H9 (cell line): Measurements from ENCODE around the gene ENTPD1. TPM values are rescaled to one million over a fixed set of nuclear protein-coding genes. Genes with fewer than 3 reads are reported as not detected.
A peak's percentile ranks its signal among the peaks of the same experiment; 100 is the strongest.

Experiments used
- DNase-seq: peaks from one replicate; pipeline ENCODE4 v3.0.0-alpha.2; 2017
- H2AFZ ChIP-seq: one replicate; pipeline ENCODE4 v1.6.1; 2013; ENCODE audit warnings: mild to moderate bottlenecking, low read length, control low read depth, moderate library complexity
- H2AK5ac ChIP-seq: 2 replicates; pipeline ENCODE4 v1.6.1; 2013; ENCODE audit warnings: low read length, control low read depth, mixed read lengths; ENCODE audit not compliant: insufficient read length
- H2BK120ac ChIP-seq: one replicate; pipeline ENCODE4 v1.6.1; 2013; ENCODE audit warnings: low read depth, mild to moderate bottlenecking, low read length, control low read depth, inconsistent platforms; ENCODE audit not compliant: poor library complexity, severe bottlenecking
- H2BK12ac ChIP-seq: 2 replicates; pipeline ENCODE4 v1.6.1; 2013; ENCODE audit warnings: low read length, control low read depth, mixed read lengths, low read depth; ENCODE audit not compliant: insufficient read length
- H2BK15ac ChIP-seq: 2 replicates; pipeline ENCODE4 v1.6.1; 2013; ENCODE audit warnings: low read depth, low read length, control low read depth
- H2BK20ac ChIP-seq: one replicate; pipeline ENCODE4 v1.6.1; 2013; ENCODE audit warnings: low read depth, mild to moderate bottlenecking, low read length, control low read depth, inconsistent platforms; ENCODE audit not compliant: poor library complexity, severe bottlenecking
- H2BK5ac ChIP-seq: 2 replicates; pipeline ENCODE4 v1.6.1; 2013; ENCODE audit warnings: low read length, control low read depth, mixed read lengths; ENCODE audit not compliant: insufficient read length
- H3K14ac ChIP-seq: 2 replicates; pipeline ENCODE4 v1.6.1; 2013; ENCODE audit warnings: low read length, control low read depth; ENCODE audit not compliant: insufficient read depth
- H3K18ac ChIP-seq: 2 replicates; pipeline ENCODE4 v1.6.1; 2013; ENCODE audit warnings: low read depth, mild to moderate bottlenecking, mixed read lengths, low read length, control low read depth; ENCODE audit not compliant: insufficient read length
- H3K23ac ChIP-seq: 2 replicates; pipeline ENCODE4 v1.6.1; 2013; ENCODE audit warnings: low read length, control low read depth, mixed read lengths, low read depth; ENCODE audit not compliant: insufficient read length
- H3K23me2 ChIP-seq: 2 replicates; pipeline ENCODE4 v1.6.1; 2013; ENCODE audit warnings: low read depth, mild to moderate bottlenecking, mixed read lengths, low read length, control low read depth; ENCODE audit not compliant: insufficient read length, poor library complexity, severe bottlenecking
- H3K27ac ChIP-seq: 2 replicates; pipeline ENCODE4 v1.5.1; 2013; ENCODE audit warnings: low read length, control low read depth, mixed read lengths, low read depth; ENCODE audit not compliant: insufficient read length
- H3K27me3 ChIP-seq: 2 replicates; pipeline ENCODE4 v1.6.1; 2013; ENCODE audit warnings: low read length, control low read depth, inconsistent platforms; ENCODE audit not compliant: insufficient read depth
- H3K4ac ChIP-seq: 2 replicates; pipeline ENCODE4 v1.6.1; 2013; ENCODE audit warnings: low read depth, mild to moderate bottlenecking, control low read depth, inconsistent platforms, low read length, moderate library complexity
- H3K4me1 ChIP-seq: 2 replicates; pipeline ENCODE4 v1.6.1; 2013; ENCODE audit warnings: low read length, control low read depth, inconsistent platforms; ENCODE audit not compliant: insufficient read depth
- H3K4me2 ChIP-seq: 2 replicates; pipeline ENCODE4 v1.6.1; 2013; ENCODE audit warnings: low read length, control low read depth, mixed read lengths; ENCODE audit not compliant: insufficient read length, insufficient read depth
- H3K56ac ChIP-seq: 2 replicates; pipeline ENCODE4 v1.6.1; 2013; ENCODE audit warnings: low read depth, mild to moderate bottlenecking, mixed read lengths, low read length, control low read depth; ENCODE audit not compliant: insufficient read length
- H3K79me1 ChIP-seq: 2 replicates; pipeline ENCODE4 v1.6.1; 2013; ENCODE audit warnings: low read depth, mild to moderate bottlenecking, moderate library complexity, low read length, control low read depth, inconsistent platforms; ENCODE audit not compliant: insufficient read depth, poor library complexity, severe bottlenecking
- H3K79me2 ChIP-seq: 2 replicates; pipeline ENCODE4 v1.6.1; 2013; ENCODE audit warnings: low read length, control low read depth, inconsistent platforms; ENCODE audit not compliant: insufficient read depth
- H3K9ac ChIP-seq: 2 replicates; pipeline ENCODE4 v1.6.1; 2013; ENCODE audit warnings: low read length, control low read depth, mixed read lengths; ENCODE audit not compliant: insufficient read length; ENCODE audit errors: extremely low read depth
- H3K9me3 ChIP-seq: one replicate; pipeline ENCODE4 v1.6.1; 2013; ENCODE audit warnings: low read depth, low read length, inconsistent platforms; ENCODE audit not compliant: control insufficient read depth
- H3T11ph ChIP-seq: one replicate; pipeline ENCODE4 v1.6.1; 2013; ENCODE audit warnings: mild to moderate bottlenecking, low read length, control low read depth, inconsistent platforms
- H4K20me1 ChIP-seq: one replicate; pipeline ENCODE4 v1.6.1; 2013; ENCODE audit not compliant: control insufficient read depth, insufficient read length, insufficient read depth
- H4K5ac ChIP-seq: 2 replicates; pipeline ENCODE4 v1.6.1; 2013; ENCODE audit warnings: low read depth, mild to moderate bottlenecking, mixed read lengths, low read length, control low read depth; ENCODE audit not compliant: insufficient read length
- H4K8ac ChIP-seq: replicated peaks from 2 replicates; pipeline ENCODE4 v1.6.1; 2013; ENCODE audit warnings: low read length, control low read depth, mixed read lengths, low read depth; ENCODE audit not compliant: insufficient read length
- H4K91ac ChIP-seq: 2 replicates; pipeline ENCODE4 v1.6.1; 2013; ENCODE audit warnings: low read depth, mild to moderate bottlenecking, moderate library complexity, mixed read lengths, low read length, control low read depth; ENCODE audit not compliant: insufficient read length
- H3K27ac Mint-ChIP-seq, 3 experiments: 2 replicates in 2 of 3; 3 replicates in 1 of 3; pipeline ENCODE4 v1.8.0; 2020 to 2021; ENCODE audit warnings: mixed read lengths in 3 of 3, mild to moderate bottlenecking in 1 of 3, moderate library complexity in 1 of 3
- H3K27me3 Mint-ChIP-seq: 2 replicates; pipeline ENCODE4 v1.8.0; 2021; ENCODE audit warnings: low read depth, mild to moderate bottlenecking, moderate library complexity, mixed read lengths
- H3K36me3 Mint-ChIP-seq, 3 experiments: 2 replicates in 2 of 3; 3 replicates in 1 of 3; pipeline ENCODE4 v1.8.0; 2020 to 2021; ENCODE audit warnings: low read depth in 3 of 3, mixed read lengths in 3 of 3; ENCODE audit not compliant: insufficient read depth in 1 of 3
- H3K4me1 Mint-ChIP-seq, 2 experiments: 2 replicates each; pipeline ENCODE4 v1.8.0; 2020; ENCODE audit warnings: mixed read lengths in 2 of 2
- H3K4me3 Mint-ChIP-seq, 2 experiments: 2 replicates in 1 of 2; 3 replicates in 1 of 2; pipeline ENCODE4 v1.8.0; 2020 to 2021; ENCODE audit warnings: mild to moderate bottlenecking in 2 of 2, mixed read lengths in 2 of 2, moderate library complexity in 1 of 2
- H3K9me3 Mint-ChIP-seq, 2 experiments: 2 replicates in 1 of 2; 3 replicates in 1 of 2; pipeline ENCODE4 v1.8.0; 2020; ENCODE audit warnings: mild to moderate bottlenecking in 2 of 2, mixed read lengths in 2 of 2, moderate library complexity in 1 of 2
- CTCF ChIP-seq: fragments of 200-600 bp; sonication (generic); conservative IDR thresholded peaks from 3 replicates; pipeline ENCODE4 v1.8.0; 2021; ENCODE audit warnings: antibody characterized with exemption, mild to moderate bottlenecking
- WGBS: extraction: QIAGEN DNeasy Blood & Tissue Kit; methylation state at CpG from one replicate; pipeline ENCODE4 v1.1.7; 2013; ENCODE audit warnings: missing lambda C conversion rate, low lambda C conversion rate, mixed read lengths; ENCODE audit not compliant: insufficient read length; ENCODE audit errors: extremely low coverage; 5-methylcytosine and 5-hydroxymethylcytosine counted together
- total RNA-seq: library from RNA; stranded (reverse); gene quantifications from 2 replicates; pipeline ENCODE4 v1.2.1, GENCODE V29; 2021

The ENTPD1 gene
- total RNA-seq, 1 experiment from 2014 or later: 1.9 TPM

GRCh38 chr10:95837356-95837776 lies 81.4 kb downstream of the ENTPD1 start:
- Mint-ChIP-seq H3K9me3 (no peaks in the 10 kb centered on the region; a peak in 1 of 5 replicates), H3K4me1 (peaks cover 9 to 11% of the 10 kb centered on the region in 2 experiments), H3K36me3 (no peaks in the 10 kb centered on the region), H3K27me3 (no peaks in the 10 kb centered on the region), H3K4me3 (no peak overlapping the region), H3K27ac (peak overlapping the region in 1 of 3 experiments; percentile 62; a peak in 2 of 7 replicates)
- Histone ChIP-seq H2BK12ac (no peak overlapping the region), H3K23ac (no peak overlapping the region), H3K79me1 (no peaks in the 10 kb centered on the region), H3K79me2 (no peaks in the 10 kb centered on the region), H2BK15ac (no peak overlapping the region), H4K20me1 (no peaks in the 10 kb centered on the region), H2AK5ac (no peak overlapping the region), H3K27ac (no peak overlapping the region), H3K9me3 (no peaks in the 10 kb centered on the region), H2AFZ (no peak overlapping the region), H3K9ac (no peak overlapping the region), H3K27me3 (no peaks in the 10 kb centered on the region), H3K56ac (no peak overlapping the region), H3K14ac (no peak overlapping the region), H3K18ac (no peak overlapping the region), H3K4me2 (no peak overlapping the region), H2BK120ac (no peak overlapping the region), H3K4ac (no peak overlapping the region), H3K4me1 (no peaks in the 10 kb centered on the region), H4K8ac (no peak overlapping the region), H4K5ac (no peak overlapping the region), H4K91ac (no peak overlapping the region), H2BK5ac (no peak overlapping the region), H3T11ph (no peak overlapping the region), H3K23me2 (no peaks in the 10 kb centered on the region), H2BK20ac (no peak overlapping the region)
- WGBS: no CpG with 5 or more reads among the region's 1 CpG
- TF ChIP-seq CTCF: no peak
- DNase-seq: no peak
